Fibroblast of peridontal ligament (primary cell): ENCODE measurements around the gene LPO.
A peak's percentile ranks its signal among the peaks of the same experiment; 100 is the strongest.

Experiments
- DNase-seq: peaks from one replicate; pipeline ENCODE4 v3.0.0-alpha.2; 2010; ENCODE audit errors: extremely low read depth

The LPO gene

GRCh38 chr17:58229384-58229783 is 9.0 kb upstream of the LPO start:
- DNase-seq, result no peak

- DNase-seq, result no peak
Observed at GRCh38 chr17:58229881-58230280, 8.5 kb upstream of the LPO start.

GRCh38 chr17:58231641-58232040 is 6.7 kb upstream of the LPO start:
- peak; percentile 63 for DNase-seq

GRCh38 chr17:58232707-58233156 is 5.7 kb upstream of the LPO start:
- DNase-seq, result peak; percentile 28

- DNase-seq, result no peak
Observed at GRCh38 chr17:58233543-58233942, 4.8 kb upstream of the LPO start.

GRCh38 chr17:58234512-58234911 is 3.9 kb upstream of the LPO start:
- DNase-seq, result no peak

- no peak for DNase-seq
Observed at GRCh38 chr17:58235821-58236220, 2.6 kb upstream of the LPO start.

GRCh38 chr17:58236394-58236793 is 2.0 kb upstream of the LPO start:
- DNase-seq, result no peak

- DNase-seq, result no peak
Observed at GRCh38 chr17:58239987-58240386, 1.6 kb downstream of the LPO start.

- no peak for DNase-seq
Observed at GRCh38 chr17:58242171-58242784, 3.9 kb downstream of the LPO start.

GRCh38 chr17:58244963-58245362 is 6.6 kb downstream of the LPO start:
- DNase-seq, result no peak

GRCh38 chr17:58245428-58246103 is 7.2 kb downstream of the LPO start:
- no peak for DNase-seq

GRCh38 chr17:58246104-58246740 is 7.8 kb downstream of the LPO start:
- no peak for DNase-seq

- no peak for DNase-seq
Observed at GRCh38 chr17:58246781-58247180, 8.4 kb downstream of the LPO start.

- DNase-seq, result no peak
Observed at GRCh38 chr17:58247511-58248363, 9.4 kb downstream of the LPO start.

- DNase-seq, result no peak
Observed at GRCh38 chr17:58248955-58249269, 10.5 kb downstream of the LPO start.

GRCh38 chr17:58249270-58250133 is 11.1 kb downstream of the LPO start:
- peak; percentile 38 for DNase-seq

- DNase-seq, result no peak
Observed at GRCh38 chr17:58250344-58251011, 12.1 kb downstream of the LPO start.

GRCh38 chr17:58252141-58252540 is 13.8 kb downstream of the LPO start:
- no peak for DNase-seq

GRCh38 chr17:58253082-58253481 is 14.7 kb downstream of the LPO start:
- no peak for DNase-seq

- DNase-seq, result no peak
Observed at GRCh38 chr17:58254803-58255202, 16.4 kb downstream of the LPO start.
